ENCODE results near the gene KATNBL1.

The KATNBL1 gene

GRCh38 chr15:34217587-34218225, 7.8 kb upstream of the KATNBL1 start:
- TF ChIP-seq CTCF (IDR thresholded peaks at IDR 0.05; ENCODE audit: insufficient read depth, low read length) (no peak), REST (IDR thresholded peaks at IDR 0.05; ENCODE audit: insufficient replicate concordance, low read depth) (no peak), GABPA (IDR thresholded peaks at IDR 0.05; ENCODE audit: low read depth) (no peak), POLR2AphosphoS5 (IDR thresholded peaks at IDR 0.05; ENCODE audit: low read depth) (no peak), SPI1 (IDR thresholded peaks at IDR 0.05; ENCODE audit: borderline replicate concordance, low read depth) (no peak)
- Histone ChIP-seq H3K27ac (replicated peaks) (no peak overlapping the region), H3K4me3 (replicated peaks; ENCODE audit: insufficient read depth, low read length) (no peak overlapping the region), H3K27me3 (ENCODE audit: insufficient read depth, poor library complexity, severe bottlenecking) (no peaks in the 10 kb centered on the region)
- DNase-seq (ENCODE audit: low read depth in 1 of 2, low spot score in 1 of 2) = no peak

GRCh38 chr15:34216527-34217270, 6.8 kb upstream of the KATNBL1 start:
- Histone ChIP-seq H3K4me3 (replicated peaks; ENCODE audit: insufficient read depth, low read length) (no peak overlapping the region), H3K27ac (replicated peaks) (no peak overlapping the region), H3K27me3 (ENCODE audit: insufficient read depth, poor library complexity, severe bottlenecking) (no peaks in the 10 kb centered on the region)
- TF ChIP-seq POLR2AphosphoS5 (IDR thresholded peaks at IDR 0.05; ENCODE audit: low read depth) = no peak
- no peak for TF ChIP-seq CTCF (IDR thresholded peaks at IDR 0.05; ENCODE audit: insufficient read depth, low read length)
- no peak for TF ChIP-seq SPI1 (IDR thresholded peaks at IDR 0.05; ENCODE audit: borderline replicate concordance, low read depth)
- TF ChIP-seq REST (IDR thresholded peaks at IDR 0.05; ENCODE audit: insufficient replicate concordance, low read depth) = no peak
- no peak for TF ChIP-seq GABPA (IDR thresholded peaks at IDR 0.05; ENCODE audit: low read depth)
- DNase-seq (ENCODE audit: low read depth in 1 of 2, low spot score in 1 of 2) = no peak

GRCh38 chr15:34214135-34214534, 4.2 kb upstream of the KATNBL1 start:
- no peak overlapping the region for H3K4me3 ChIP-seq (replicated peaks; ENCODE audit: insufficient read depth, low read length)
- no peak for DNase-seq (ENCODE audit: low read depth in 1 of 2, low spot score in 1 of 2)
- no peak overlapping the region for H3K27ac ChIP-seq (replicated peaks)
- no peaks in the 10 kb centered on the region for H3K27me3 ChIP-seq (ENCODE audit: insufficient read depth, poor library complexity, severe bottlenecking)
- TF ChIP-seq REST (IDR thresholded peaks at IDR 0.05; ENCODE audit: insufficient replicate concordance, low read depth) (no peak), POLR2AphosphoS5 (IDR thresholded peaks at IDR 0.05; ENCODE audit: low read depth) (no peak), SPI1 (IDR thresholded peaks at IDR 0.05; ENCODE audit: borderline replicate concordance, low read depth) (no peak), GABPA (IDR thresholded peaks at IDR 0.05; ENCODE audit: low read depth) (no peak), CTCF (IDR thresholded peaks at IDR 0.05; ENCODE audit: insufficient read depth, low read length) (no peak)
